ENCODE results near the gene KCNIP1.

KCNIP1 gene

GRCh38 chr5:170581211-170581610, 77.4 kb downstream of the KCNIP1 start:
- H3K36me3 ChIP-seq = no peaks in the 10 kb centered on the region
- H3K27ac ChIP-seq = no peak overlapping the region
- no peak for TF ChIP-seq CTCF (IDR thresholded peaks at IDR 0.05)
- peaks cover 0 to 11% of the 10 kb centered on the region in 2 donors for H3K27me3 ChIP-seq
- peaks cover 0 to 4% (median 0%) of the 10 kb centered on the region in 4 donors for H3K4me1 ChIP-seq
- no peak for DNase-seq
- no peaks in the 10 kb centered on the region for H3K9me3 ChIP-seq
- intact Hi-C loops (cut with DNase I; ENCODE audit: low total_unique reads) = no loop called here
- no peak overlapping the region for H3K4me3 ChIP-seq

GRCh38 chr5:170582644-170583330, 79.0 kb downstream of the KCNIP1 start:
- Histone ChIP-seq H3K27ac (no peak overlapping the region), H3K36me3 (no peaks in the 10 kb centered on the region), H3K4me1 (peaks cover 0 to 4% (median 0%) of the 10 kb centered on the region in 4 donors), H3K9me3 (no peaks in the 10 kb centered on the region), H3K27me3 (peaks cover 0 to 4% of the 10 kb centered on the region in 2 donors), H3K4me3 (no peak overlapping the region)
- no peak for TF ChIP-seq CTCF (IDR thresholded peaks at IDR 0.05)
- intact Hi-C loops (cut with DNase I; ENCODE audit: low total_unique reads) = no loop called here
- no peak for DNase-seq

- Histone ChIP-seq H3K4me3 (no peak overlapping the region), H3K36me3 (no peaks in the 10 kb centered on the region), H3K9me3 (no peaks in the 10 kb centered on the region), H3K27ac (no peak overlapping the region), H3K4me1 (peaks cover 0 to 4% (median 0%) of the 10 kb centered on the region in 4 donors), H3K27me3 (peaks cover 0 to 4% of the 10 kb centered on the region in 2 donors)
- intact Hi-C loops (cut with DNase I; ENCODE audit: low total_unique reads) = no loop called here
- DNase-seq = no peak
- TF ChIP-seq CTCF (IDR thresholded peaks at IDR 0.05) = no peak
Observed at GRCh38 chr5:170584003-170584402, 80.2 kb downstream of the KCNIP1 start.

GRCh38 chr5:170584450-170585058, 80.7 kb downstream of the KCNIP1 start:
- intact Hi-C loops (cut with DNase I; ENCODE audit: low total_unique reads) = no loop called here
- peaks cover 0 to 4% of the 10 kb centered on the region in 2 donors for H3K27me3 ChIP-seq
- no peak overlapping the region for H3K4me3 ChIP-seq
- no peaks in the 10 kb centered on the region for H3K9me3 ChIP-seq
- peaks cover 0 to 4% (median 0%) of the 10 kb centered on the region in 4 donors for H3K4me1 ChIP-seq
- no peak for TF ChIP-seq CTCF (IDR thresholded peaks at IDR 0.05)
- no peak overlapping the region for H3K27ac ChIP-seq
- no peaks in the 10 kb centered on the region for H3K36me3 ChIP-seq
- DNase-seq = no peak

- no peak overlapping the region for H3K4me3 ChIP-seq
- H3K4me1 ChIP-seq = peaks cover 0 to 4% (median 0%) of the 10 kb centered on the region in 4 donors
- H3K27ac ChIP-seq = no peak overlapping the region
- peaks cover 0 to 4% of the 10 kb centered on the region in 2 donors for H3K27me3 ChIP-seq
- no peak for TF ChIP-seq CTCF (IDR thresholded peaks at IDR 0.05)
- no peaks in the 10 kb centered on the region for H3K9me3 ChIP-seq
- H3K36me3 ChIP-seq = no peaks in the 10 kb centered on the region
- intact Hi-C loops (cut with DNase I; ENCODE audit: low total_unique reads) = no loop called here
- DNase-seq = no peak
Observed at GRCh38 chr5:170585273-170585948, 81.6 kb downstream of the KCNIP1 start.
